ENCODE data around the gene APOL3.

DNA sequence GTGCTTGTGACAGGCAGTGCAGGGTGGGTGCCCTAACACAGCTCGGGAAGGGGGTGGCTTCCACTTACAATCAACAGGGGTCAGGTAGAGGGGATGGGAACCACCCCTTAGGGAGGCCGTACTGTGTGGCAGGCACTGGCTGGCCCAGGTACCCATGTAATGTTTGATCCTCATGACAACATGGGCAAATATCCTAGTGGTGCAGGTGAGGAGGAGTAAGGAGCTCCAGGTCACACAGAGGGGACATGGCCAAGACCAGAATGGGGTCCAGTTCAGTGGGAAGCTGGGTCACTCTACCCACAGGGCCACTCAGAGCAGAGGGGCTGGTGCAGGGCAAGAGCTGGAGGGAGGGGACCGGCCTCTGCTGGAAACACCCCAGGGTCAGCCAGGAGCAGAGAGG is 38.0 kb upstream of the APOL3 start:
- TF ChIP-seq CTCF (IDR thresholded peaks at IDR 0.05), result no peak
- TF ChIP-seq POLR2A (IDR thresholded peaks at IDR 0.05), result no peak

All from ovary (tissue), 3 donors.